ENCODE measurements around the gene ACO2.

The ACO2 gene

GRCh38 chr22:41576877-41577276, 108.0 kb downstream of the ACO2 start:
- Histone ChIP-seq H4K20me1 (ENCODE audit: control insufficient read depth, insufficient read depth, low read depth, low read length) (no peaks in the 10 kb centered on the region), H3K4me1 (ENCODE audit: control insufficient read depth, low read length) (no peaks in the 10 kb centered on the region), H3K9me2 (replicated peaks; ENCODE audit: control insufficient read depth, low read length) (no peaks in the 10 kb centered on the region), H3K79me2 (ENCODE audit: control insufficient read depth, low read length) (no peaks in the 10 kb centered on the region), H3K27ac (ENCODE audit: low read depth, low read length) (no peak overlapping the region), H3K27me3 (ENCODE audit: control insufficient read depth, low read length) (no peaks in the 10 kb centered on the region), H3K4me3 (ENCODE audit: low read length) (no peak overlapping the region), H3K4me2 (ENCODE audit: low read length) (no peak overlapping the region), H3K36me3 (ENCODE audit: control insufficient read depth, low read length) (no peaks in the 10 kb centered on the region), H3K9me3 (ENCODE audit: control insufficient read depth, insufficient read depth, low read length) (no peaks in the 10 kb centered on the region), H3F3A (ENCODE audit: control insufficient read depth, insufficient read depth) (no peaks in the 10 kb centered on the region)
- no peak for TF ChIP-seq EZH2phosphoT487 (IDR thresholded peaks at IDR 0.05; ENCODE audit: borderline replicate concordance, low read length)
- TF ChIP-seq CTCF (IDR thresholded peaks at IDR 0.05; ENCODE audit: low read depth, low read length, poor library complexity, severe bottlenecking) = peak; percentile 69

GRCh38 chr22:41578114-41578513, 109.2 kb downstream of the ACO2 start:
- Histone ChIP-seq H3K9me2 (replicated peaks; ENCODE audit: control insufficient read depth, low read length) (no peaks in the 10 kb centered on the region), H3F3A (ENCODE audit: control insufficient read depth, insufficient read depth) (no peaks in the 10 kb centered on the region), H3K79me2 (ENCODE audit: control insufficient read depth, low read length) (no peaks in the 10 kb centered on the region), H3K4me1 (ENCODE audit: control insufficient read depth, low read length) (no peaks in the 10 kb centered on the region), H3K36me3 (ENCODE audit: control insufficient read depth, low read length) (no peaks in the 10 kb centered on the region), H3K9me3 (ENCODE audit: control insufficient read depth, insufficient read depth, low read length) (no peaks in the 10 kb centered on the region), H3K27me3 (ENCODE audit: control insufficient read depth, low read length) (no peaks in the 10 kb centered on the region), H3K27ac (ENCODE audit: low read depth, low read length) (no peak overlapping the region), H4K20me1 (ENCODE audit: control insufficient read depth, insufficient read depth, low read depth, low read length) (no peaks in the 10 kb centered on the region), H3K4me2 (ENCODE audit: low read length) (no peak overlapping the region), H3K4me3 (ENCODE audit: low read length) (no peak overlapping the region)
- TF ChIP-seq CTCF (IDR thresholded peaks at IDR 0.05; ENCODE audit: low read depth, low read length, poor library complexity, severe bottlenecking) (no peak), EZH2phosphoT487 (IDR thresholded peaks at IDR 0.05; ENCODE audit: borderline replicate concordance, low read length) (no peak)
